ENCODE data around the gene OR52E6. TPM values are rescaled to one million over a fixed set of nuclear protein-coding genes. Genes with fewer than 3 reads are reported as not detected.

The OR52E6 gene
- polyA plus RNA-seq, 1 donor, result not detected

GRCh38 chr11:5796541-5796940 is 45.2 kb downstream of the OR52E6 start:
- no peak for DNase-seq

GRCh38 chr11:5791165-5791564 is 50.5 kb downstream of the OR52E6 start, which contains the start of gene OR52N1:
TSS of gene OR52N1 (minus strand) at chr11:5791265. CDS start at chr11:5788816, 2,449 bp downstream.
- DNase-seq, result no peak

Other genes with a start within 250 kb of the OR52E6 start
- 1.1 TPM for gene TRIM6, start 245.3 kb downstream of the OR52E6 start, polyA plus RNA-seq (ENCODE audit: insufficient read length)
- gene TRIM34, start 216.9 kb downstream of the OR52E6 start, polyA plus RNA-seq (ENCODE audit: insufficient read length), result 4.1 TPM
- gene TRIM5, start 156.8 kb downstream of the OR52E6 start, polyA plus RNA-seq (ENCODE audit: insufficient read length), result 13.9 TPM
- gene TRIM22, start 152.1 kb downstream of the OR52E6 start, polyA plus RNA-seq (ENCODE audit: insufficient read length), result 12.1 TPM
- not detected for gene OR56B1, start 105.4 kb downstream of the OR52E6 start, polyA plus RNA-seq (ENCODE audit: insufficient read length)
- gene OR52N4, start 87.7 kb downstream of the OR52E6 start, polyA plus RNA-seq (ENCODE audit: insufficient read length), result 0.26 TPM
- gene OR52N5, start 58.5 kb downstream of the OR52E6 start, polyA plus RNA-seq (ENCODE audit: insufficient read length), result not detected
- not detected for gene OR52N1, start 50.6 kb downstream of the OR52E6 start, polyA plus RNA-seq (ENCODE audit: insufficient read length)
- gene OR52N2, start 33.0 kb downstream of the OR52E6 start, polyA plus RNA-seq (ENCODE audit: insufficient read length), result not detected
- not detected for gene OR52E8, start 15.8 kb upstream of the OR52E6 start, polyA plus RNA-seq (ENCODE audit: insufficient read length)
- gene OR52E4, start 38.7 kb upstream of the OR52E6 start, polyA plus RNA-seq (ENCODE audit: insufficient read length), result not detected
- not detected for gene OR52E5, start 51.3 kb upstream of the OR52E6 start, polyA plus RNA-seq (ENCODE audit: insufficient read length)
- not detected for gene OR56A3, start 100.4 kb upstream of the OR52E6 start, polyA plus RNA-seq (ENCODE audit: insufficient read length)
- gene OR56A5, start 126.6 kb upstream of the OR52E6 start, polyA plus RNA-seq (ENCODE audit: insufficient read length), result not detected
- not detected for gene OR52L1, start 145.1 kb upstream of the OR52E6 start, polyA plus RNA-seq (ENCODE audit: insufficient read length)
- gene OR56A4, start 165.0 kb upstream of the OR52E6 start, polyA plus RNA-seq (ENCODE audit: insufficient read length), result not detected
- not detected for gene OR56A1, start 188.9 kb upstream of the OR52E6 start, polyA plus RNA-seq (ENCODE audit: insufficient read length)

Data from hindlimb muscle (tissue), 1 donor.